Neuronal stem cell (in vitro differentiated cells): ENCODE results near the gene OCIAD2.
"Not testable (repeated sequence)": the region's sequence is repeated elsewhere in the genome, so short reads cannot be mapped to it uniquely, and the experiment has no call there.

Experiments used
- DNase-seq: peaks from one replicate; pipeline ENCODE4 v3.0.0-alpha.2; 2013; ENCODE audit warnings: low spot score
- H2AFZ ChIP-seq: one replicate; pipeline ENCODE4 v1.6.1; 2013; ENCODE audit warnings: mild to moderate bottlenecking, low read length, inconsistent platforms
- H2AK5ac ChIP-seq: 2 replicates; pipeline ENCODE4 v1.6.1; 2013; ENCODE audit warnings: low read depth, mild to moderate bottlenecking, inconsistent platforms, low read length, moderate library complexity, mixed read lengths
- H2BK120ac ChIP-seq: 2 replicates; pipeline ENCODE4 v1.6.1; 2013; ENCODE audit warnings: low read depth, mild to moderate bottlenecking, inconsistent platforms, low read length, moderate library complexity, mixed read lengths
- H2BK12ac ChIP-seq: one replicate; pipeline ENCODE4 v1.6.1; 2013; ENCODE audit warnings: low read length, inconsistent platforms
- H2BK15ac ChIP-seq: 2 replicates; pipeline ENCODE4 v1.6.1; 2013; ENCODE audit warnings: mild to moderate bottlenecking, low read length, inconsistent platforms, mixed read lengths
- H2BK5ac ChIP-seq: one replicate; pipeline ENCODE4 v1.6.1; 2013; ENCODE audit warnings: inconsistent platforms, mild to moderate bottlenecking, low read length, moderate library complexity
- H3K14ac ChIP-seq: one replicate; pipeline ENCODE4 v1.6.1; 2013; ENCODE audit warnings: low read length, inconsistent platforms
- H3K18ac ChIP-seq: 2 replicates; pipeline ENCODE4 v1.6.1; 2013; ENCODE audit warnings: low read length, inconsistent platforms
- H3K23ac ChIP-seq: 2 replicates; pipeline ENCODE4 v1.6.1; 2013; ENCODE audit warnings: low read depth, mild to moderate bottlenecking, mixed read lengths, low read length, inconsistent platforms; ENCODE audit not compliant: poor library complexity
- H3K27ac ChIP-seq: replicated peaks from 3 replicates; pipeline ENCODE4 v1.5.1; 2013; ENCODE audit warnings: low read length, inconsistent platforms
- H3K27me3 ChIP-seq, 3 experiments: 2 replicates each; pipeline ENCODE4 v1.6.1; 2013; ENCODE audit warnings: low read length in 3 of 3, mild to moderate bottlenecking in 2 of 3, inconsistent platforms in 1 of 3, low read depth in 1 of 3, mixed read lengths in 1 of 3, moderate library complexity in 1 of 3; ENCODE audit not compliant: control insufficient read depth in 3 of 3, insufficient read depth in 3 of 3
- H3K36me3 ChIP-seq, 2 donors: replicated peaks in 1 of 2; 2 replicates each; pipeline ENCODE4 v1.6.1; 2013; ENCODE audit warnings: low read length in 2 of 2; ENCODE audit not compliant: control insufficient read depth in 2 of 2, insufficient read depth in 2 of 2
- H3K4ac ChIP-seq: 2 replicates; pipeline ENCODE4 v1.6.1; 2013; ENCODE audit warnings: inconsistent platforms, mild to moderate bottlenecking, low read length, moderate library complexity
- H3K4me1 ChIP-seq, 2 donors: 1 replicate in 1 of 2; 2 replicates in 1 of 2; pipeline ENCODE4 v1.6.1; 2013; ENCODE audit warnings: low read length in 2 of 2, low read depth in 1 of 2; ENCODE audit not compliant: control insufficient read depth in 2 of 2, insufficient read depth in 1 of 2
- H3K4me2 ChIP-seq: one replicate; pipeline ENCODE4 v1.6.1; 2013; ENCODE audit warnings: mild to moderate bottlenecking, low read length, inconsistent platforms; ENCODE audit not compliant: insufficient read depth, poor library complexity, severe bottlenecking
- H3K4me3 ChIP-seq, 2 donors: 2 replicates each; pipeline ENCODE4 v1.5.1; 2013; ENCODE audit warnings: low read length in 2 of 2, mild to moderate bottlenecking in 2 of 2, inconsistent platforms in 1 of 2, moderate library complexity in 1 of 2
- H3K79me1 ChIP-seq: one replicate; pipeline ENCODE4 v1.6.1; 2013; ENCODE audit warnings: low read depth, mild to moderate bottlenecking, inconsistent platforms, low read length, moderate library complexity
- H3K9ac ChIP-seq: one replicate; pipeline ENCODE4 v1.6.1; 2013; ENCODE audit warnings: mild to moderate bottlenecking, low read depth, low read length, inconsistent platforms; ENCODE audit not compliant: poor library complexity
- H3K9me3 ChIP-seq, 2 donors: replicated peaks in 1 of 2; 2 replicates each; pipeline versions ENCODE3 to v1.6.1; 2013; ENCODE audit warnings: low read length in 2 of 2, mild to moderate bottlenecking in 2 of 2, inconsistent platforms in 1 of 2, low read depth in 1 of 2, mixed read lengths in 1 of 2, moderate library complexity in 1 of 2; ENCODE audit not compliant: control insufficient read depth in 2 of 2, insufficient read depth in 1 of 2
- H4K8ac ChIP-seq: one replicate; pipeline ENCODE4 v1.6.1; 2013; ENCODE audit warnings: low read depth, mild to moderate bottlenecking, inconsistent platforms, low read length, moderate library complexity
- H4K91ac ChIP-seq: one replicate; pipeline ENCODE4 v1.6.1; 2013; ENCODE audit warnings: low read length, low read depth, mild to moderate bottlenecking, inconsistent platforms; ENCODE audit not compliant: poor library complexity
- WGBS, 2 donors: extraction: QIAGEN DNeasy Blood & Tissue Kit; methylation state at CpG; one replicate each; pipeline ENCODE4 v1.1.7; 2013; ENCODE audit warnings: missing lambda C conversion rate in 2 of 2, mixed read lengths in 1 of 2; ENCODE audit not compliant: insufficient read length in 2 of 2, insufficient replicate concordance in 1 of 2; ENCODE audit errors: extremely low coverage in 2 of 2; 5-methylcytosine and 5-hydroxymethylcytosine counted together

OCIAD2 gene

GRCh38 chr4:48853604-48854394 lies 52.8 kb downstream of the OCIAD2 start:
- Histone ChIP-seq H2BK5ac (no peak overlapping the region), H3K27ac (no peak overlapping the region), H4K8ac (no peak overlapping the region), H3K4me1 (no peaks in the 10 kb centered on the region), H3K23ac (no peak overlapping the region), H3K9me3 (peaks cover 0 to under 1% of the 10 kb centered on the region in 2 donors), H3K9ac (no peak overlapping the region), H3K36me3 (peaks cover 13 to 98% of the 10 kb centered on the region in 2 donors), H3K27me3 (no peaks in the 10 kb centered on the region), H3K18ac (no peak overlapping the region), H4K91ac (no peak overlapping the region), H2BK12ac (no peak overlapping the region), H2AK5ac (no peak overlapping the region), H2BK15ac (no peak overlapping the region), H3K4me3 (no peak overlapping the region), H2BK120ac (no peak overlapping the region), H2AFZ (no peak overlapping the region), H3K4me2 (no peak overlapping the region), H3K79me1 (no peaks in the 10 kb centered on the region), H3K14ac (no peak overlapping the region), H3K4ac (no peak overlapping the region)
- DNase-seq: no peak
- no CpG with 5 or more reads among the region's 4 CpGs for WGBS, 2 donors

GRCh38 chr4:48851651-48852050 lies 54.9 kb downstream of the OCIAD2 start:
- Histone ChIP-seq H2AFZ (no peak overlapping the region), H3K14ac (no peak overlapping the region), H3K4me3 (no peak overlapping the region), H3K27me3 (no peaks in the 10 kb centered on the region), H3K9ac (no peak overlapping the region), H2AK5ac (no peak overlapping the region), H3K36me3 (peaks cover 6 to 98% of the 10 kb centered on the region in 2 donors), H4K8ac (no peak overlapping the region), H3K4me2 (no peak overlapping the region), H4K91ac (no peak overlapping the region), H3K4me1 (no peaks in the 10 kb centered on the region), H3K18ac (no peak overlapping the region), H3K9me3 (peaks cover 0 to 4% of the 10 kb centered on the region in 2 donors), H3K27ac (no peak overlapping the region), H2BK5ac (no peak overlapping the region), H3K4ac (no peak overlapping the region), H3K23ac (no peak overlapping the region), H2BK12ac (no peak overlapping the region), H3K79me1 (no peaks in the 10 kb centered on the region), H2BK15ac (no peak overlapping the region), H2BK120ac (no peak overlapping the region)
- WGBS, 2 donors: no CpG with 5 or more reads among the region's 1 CpG
- no peak for DNase-seq

- not testable (repeated sequence) for H3K9me3 ChIP-seq, H3K4me3 ChIP-seq, H2BK15ac ChIP-seq, H2BK120ac ChIP-seq, H3K4me2 ChIP-seq, H2AK5ac ChIP-seq, H3K27me3 ChIP-seq, H3K4ac ChIP-seq, H2AFZ ChIP-seq, H3K4me1 ChIP-seq, H4K8ac ChIP-seq, H3K23ac ChIP-seq, H3K27ac ChIP-seq, H2BK5ac ChIP-seq, H3K9ac ChIP-seq, DNase-seq, H3K14ac ChIP-seq, H4K91ac ChIP-seq, H2BK12ac ChIP-seq, H3K79me1 ChIP-seq, H3K18ac ChIP-seq
- H3K36me3 ChIP-seq: peaks cover 6 to 98% of the 10 kb centered on the region in 2 donors
- no CpG with 5 or more reads among the region's 6 CpGs for WGBS, 2 donors
These were observed 57.8 kb downstream of the OCIAD2 start for GRCh38 chr4:48848799-48849198.

- H3K4me2 ChIP-seq: no peak overlapping the region
- H3K18ac ChIP-seq: no peak overlapping the region
- H2AFZ ChIP-seq: no peak overlapping the region
- no CpG with 5 or more reads among the region's 2 CpGs for WGBS, 2 donors
- no peak overlapping the region for H4K91ac ChIP-seq
- no peak for DNase-seq
- no peak overlapping the region for H2BK5ac ChIP-seq
- peaks cover 0 to 99% of the 10 kb centered on the region in 2 donors for H3K36me3 ChIP-seq
- H3K9ac ChIP-seq: no peak overlapping the region
- no peak overlapping the region for H4K8ac ChIP-seq
- H3K4me3 ChIP-seq: no peak overlapping the region
- H3K27ac ChIP-seq: no peak overlapping the region
- H3K27me3 ChIP-seq: no peaks in the 10 kb centered on the region
- no peak overlapping the region for H3K4ac ChIP-seq
- H2AK5ac ChIP-seq: no peak overlapping the region
- H3K4me1 ChIP-seq: no peaks in the 10 kb centered on the region
- no peak overlapping the region for H3K23ac ChIP-seq
- no peak overlapping the region for H2BK12ac ChIP-seq
- H2BK120ac ChIP-seq: no peak overlapping the region
- H2BK15ac ChIP-seq: no peak overlapping the region
- H3K9me3 ChIP-seq: peaks cover 0 to 4% of the 10 kb centered on the region in 2 donors
- no peaks in the 10 kb centered on the region for H3K79me1 ChIP-seq
- no peak overlapping the region for H3K14ac ChIP-seq
These were observed 61.7 kb downstream of the OCIAD2 start for GRCh38 chr4:48844843-48845242.
